Measurements from ENCODE around the gene SH3RF3.

DNA sequence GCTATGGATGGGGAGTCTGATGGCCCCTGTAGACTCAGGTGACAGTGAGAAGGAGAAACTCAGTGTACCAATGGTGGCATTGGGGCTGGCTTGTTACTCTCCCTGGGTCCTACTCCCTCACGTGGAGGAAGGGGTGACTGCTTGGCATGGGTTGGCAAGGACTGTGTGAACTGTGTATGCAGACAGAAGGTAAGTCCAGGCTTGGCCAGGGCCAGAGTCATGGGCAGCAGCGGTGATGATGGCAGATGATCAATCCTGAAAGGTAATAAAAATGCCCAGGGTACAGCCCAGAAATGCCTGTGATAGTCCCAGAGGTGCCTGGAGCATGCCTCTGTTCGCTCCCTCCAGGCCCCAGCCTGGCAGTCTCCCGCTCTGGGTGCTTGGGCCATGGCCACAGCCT lies 153.9 kb downstream of the SH3RF3 start:
- TF ChIP-seq, protein P1, sequence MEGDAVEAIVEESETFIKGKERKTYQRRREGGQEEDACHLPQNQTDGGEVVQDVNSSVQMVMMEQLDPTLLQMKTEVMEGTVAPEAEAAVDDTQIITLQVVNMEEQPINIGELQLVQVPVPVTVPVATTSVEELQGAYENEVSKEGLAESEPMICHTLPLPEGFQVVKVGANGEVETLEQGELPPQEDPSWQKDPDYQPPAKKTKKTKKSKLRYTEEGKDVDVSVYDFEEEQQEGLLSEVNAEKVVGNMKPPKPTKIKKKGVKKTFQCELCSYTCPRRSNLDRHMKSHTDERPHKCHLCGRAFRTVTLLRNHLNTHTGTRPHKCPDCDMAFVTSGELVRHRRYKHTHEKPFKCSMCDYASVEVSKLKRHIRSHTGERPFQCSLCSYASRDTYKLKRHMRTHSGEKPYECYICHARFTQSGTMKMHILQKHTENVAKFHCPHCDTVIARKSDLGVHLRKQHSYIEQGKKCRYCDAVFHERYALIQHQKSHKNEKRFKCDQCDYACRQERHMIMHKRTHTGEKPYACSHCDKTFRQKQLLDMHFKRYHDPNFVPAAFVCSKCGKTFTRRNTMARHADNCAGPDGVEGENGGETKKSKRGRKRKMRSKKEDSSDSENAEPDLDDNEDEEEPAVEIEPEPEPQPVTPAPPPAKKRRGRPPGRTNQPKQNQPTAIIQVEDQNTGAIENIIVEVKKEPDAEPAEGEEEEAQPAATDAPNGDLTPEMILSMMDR (IDR thresholded peaks at IDR 0.05): no peak
- TF ChIP-seq POLR2AphosphoS5 (IDR thresholded peaks at IDR 0.05) (no peak), POLR2A (IDR thresholded peaks at IDR 0.05) (no peak), EP300 (IDR thresholded peaks at IDR 0.05) (no peak)

Data from upper lobe of left lung (tissue), 4 donors.